Activated naive CD8-positive, alpha-beta T cell treated with anti-CD3 and anti-CD28 coated beads, Interleukin-2, amount 50 U/mL, for 24 hours (primary cell): ENCODE data around the gene BRD9.
"Not testable (repeated sequence)": the region's sequence is repeated elsewhere in the genome, so short reads cannot be mapped to it uniquely, and the experiment has no call there.

ENCODE experiments used
- ATAC-seq: fragments of 150-1000 bp; cut with Tn5 transposase; one replicate; pipeline ENCODE4 v1.10.0; 2021
- DNase-seq: peaks from one replicate; pipeline ENCODE4 v3.0.0; 2021
- H3K27ac Mint-ChIP-seq: one replicate; pipeline ENCODE4 v1.8.0; 2021; ENCODE audit warnings: mild to moderate bottlenecking, mixed read lengths
- H3K27me3 Mint-ChIP-seq: one replicate; pipeline ENCODE4 v1.8.0; 2021; ENCODE audit warnings: mixed read lengths
- H3K36me3 Mint-ChIP-seq: one replicate; pipeline ENCODE4 v1.8.0; 2021; ENCODE audit warnings: low read depth, mixed read lengths
- H3K4me1 Mint-ChIP-seq: one replicate; pipeline ENCODE4 v1.8.0; 2021; ENCODE audit warnings: mixed read lengths
- H3K4me3 Mint-ChIP-seq: one replicate; pipeline ENCODE4 v1.8.0; 2021; ENCODE audit warnings: mild to moderate bottlenecking, moderate library complexity, mixed read lengths
- H3K9me3 Mint-ChIP-seq: one replicate; pipeline ENCODE4 v1.8.0; 2021; ENCODE audit warnings: mixed read lengths

Gene BRD9

GRCh38 chr5:854966-855743 is 37.4 kb downstream of the BRD9 start:
- Mint-ChIP-seq H3K36me3 (no peaks in the 10 kb centered on the region), H3K9me3 (no peaks in the 10 kb centered on the region), H3K27ac (no peak overlapping the region), H3K4me3 (no peak overlapping the region), H3K27me3 (peaks cover 2% of the 10 kb centered on the region), H3K4me1 (no peaks in the 10 kb centered on the region)
- DNase-seq (no peak), ATAC-seq (no peak)

- no peaks in the 10 kb centered on the region for H3K4me1 Mint-ChIP-seq
- no peak overlapping the region for H3K4me3 Mint-ChIP-seq
- ATAC-seq (no peak), DNase-seq (no peak)
- H3K27me3 Mint-ChIP-seq, result peaks cover 2% of the 10 kb centered on the region
- no peak overlapping the region for H3K27ac Mint-ChIP-seq
- no peaks in the 10 kb centered on the region for H3K9me3 Mint-ChIP-seq
- H3K36me3 Mint-ChIP-seq, result no peaks in the 10 kb centered on the region
Observed at GRCh38 chr5:854217-854616, 38.4 kb downstream of the BRD9 start.

- H3K9me3 Mint-ChIP-seq, H3K36me3 Mint-ChIP-seq, H3K27ac Mint-ChIP-seq, H3K4me1 Mint-ChIP-seq, H3K4me3 Mint-ChIP-seq, ATAC-seq, DNase-seq, H3K27me3 Mint-ChIP-seq: not testable (repeated sequence)
Observed at GRCh38 chr5:853416-854090, 39.0 kb downstream of the BRD9 start.

- Mint-ChIP-seq H3K27ac (no peak overlapping the region), H3K36me3 (no peaks in the 10 kb centered on the region), H3K27me3 (peaks cover 2% of the 10 kb centered on the region), H3K4me1 (no peaks in the 10 kb centered on the region), H3K4me3 (no peak overlapping the region), H3K9me3 (no peaks in the 10 kb centered on the region)
- DNase-seq, result no peak
- no peak for ATAC-seq
Observed at GRCh38 chr5:852431-853401, 39.9 kb downstream of the BRD9 start.

- no peaks in the 10 kb centered on the region for H3K4me1 Mint-ChIP-seq
- ATAC-seq, result no peak
- H3K27ac Mint-ChIP-seq, result no peak overlapping the region
- peaks cover 2% of the 10 kb centered on the region for H3K27me3 Mint-ChIP-seq
- DNase-seq, result no peak
- no peaks in the 10 kb centered on the region for H3K36me3 Mint-ChIP-seq
- no peaks in the 10 kb centered on the region for H3K9me3 Mint-ChIP-seq
- H3K4me3 Mint-ChIP-seq, result no peak overlapping the region
Observed at GRCh38 chr5:852018-852417, 40.6 kb downstream of the BRD9 start.

GRCh38 chr5:851553-851952 is 41.0 kb downstream of the BRD9 start:
- H3K27me3 Mint-ChIP-seq, result peaks cover 2% of the 10 kb centered on the region
- H3K36me3 Mint-ChIP-seq, result no peaks in the 10 kb centered on the region
- no peak overlapping the region for H3K4me3 Mint-ChIP-seq
- H3K27ac Mint-ChIP-seq, result no peak overlapping the region
- H3K4me1 Mint-ChIP-seq, result peaks cover 3% of the 10 kb centered on the region
- ATAC-seq, result no peak
- H3K9me3 Mint-ChIP-seq, result peaks cover 4% of the 10 kb centered on the region
- no peak for DNase-seq

GRCh38 chr5:851076-851475 is 41.5 kb downstream of the BRD9 start:
- DNase-seq (no peak), ATAC-seq (no peak)
- Mint-ChIP-seq H3K4me3 (no peak overlapping the region), H3K36me3 (no peaks in the 10 kb centered on the region), H3K4me1 (peaks cover 6% of the 10 kb centered on the region), H3K27me3 (peaks cover 2% of the 10 kb centered on the region), H3K9me3 (peaks cover 4% of the 10 kb centered on the region), H3K27ac (no peak overlapping the region)

GRCh38 chr5:850511-851006 is 42.0 kb downstream of the BRD9 start, which contains the start of gene ZDHHC11:
TSS of gene ZDHHC11 (minus strand) at chr5:850986. CDS start at chr5:850602, 384 bp downstream.
- H3K9me3 Mint-ChIP-seq, result peaks cover 4% of the 10 kb centered on the region
- no peaks in the 10 kb centered on the region for H3K36me3 Mint-ChIP-seq
- no peak within 1 kb of the TSS for H3K27ac Mint-ChIP-seq
- DNase-seq, result no peak
- H3K27me3 Mint-ChIP-seq, result peaks cover 2% of the 10 kb centered on the region
- no peak within 1 kb of the TSS for H3K4me3 Mint-ChIP-seq
- ATAC-seq, result no peak
- peaks cover 6% of the 10 kb centered on the region for H3K4me1 Mint-ChIP-seq

- peaks cover 6% of the 10 kb centered on the region for H3K4me1 Mint-ChIP-seq
- no peak for DNase-seq
- no peak overlapping the region for H3K27ac Mint-ChIP-seq
- no peaks in the 10 kb centered on the region for H3K36me3 Mint-ChIP-seq
- peaks cover 2% of the 10 kb centered on the region for H3K27me3 Mint-ChIP-seq
- no peak for ATAC-seq
- H3K4me3 Mint-ChIP-seq, result no peak overlapping the region
- H3K9me3 Mint-ChIP-seq, result peaks cover 4% of the 10 kb centered on the region
Observed at GRCh38 chr5:849651-850301, 42.8 kb downstream of the BRD9 start.

- Mint-ChIP-seq H3K9me3 (peaks cover 4% of the 10 kb centered on the region), H3K4me1 (peaks cover 6% of the 10 kb centered on the region), H3K27me3 (peaks cover 2% of the 10 kb centered on the region), H3K4me3 (no peak overlapping the region), H3K27ac (no peak overlapping the region), H3K36me3 (no peaks in the 10 kb centered on the region)
- ATAC-seq (no peak), DNase-seq (no peak)
Observed at GRCh38 chr5:848671-849111, 43.9 kb downstream of the BRD9 start.

- H3K36me3 Mint-ChIP-seq, H3K27ac Mint-ChIP-seq, H3K4me1 Mint-ChIP-seq, H3K27me3 Mint-ChIP-seq, ATAC-seq, H3K4me3 Mint-ChIP-seq, DNase-seq, H3K9me3 Mint-ChIP-seq: not testable (repeated sequence)
Observed at GRCh38 chr5:847736-848135, 44.9 kb downstream of the BRD9 start.

GRCh38 chr5:847212-847611 is 45.4 kb downstream of the BRD9 start:
- not testable (repeated sequence) for H3K36me3 Mint-ChIP-seq, H3K4me3 Mint-ChIP-seq, ATAC-seq, H3K27me3 Mint-ChIP-seq, DNase-seq, H3K27ac Mint-ChIP-seq, H3K4me1 Mint-ChIP-seq, H3K9me3 Mint-ChIP-seq

GRCh38 chr5:846602-847091 is 46.0 kb downstream of the BRD9 start:
- H3K27ac Mint-ChIP-seq, result peak overlapping the region; percentile 33
- not testable (repeated sequence) for H3K4me1 Mint-ChIP-seq, H3K36me3 Mint-ChIP-seq, H3K27me3 Mint-ChIP-seq, H3K4me3 Mint-ChIP-seq, H3K9me3 Mint-ChIP-seq
- DNase-seq (peak; percentile 32), ATAC-seq (peak; percentile 26)
